HG03571 (cell line): Measurements from ENCODE around the gene ARHGAP18.

ENCODE experiments used
- ATAC-seq: cut with Tn5 transposase; IDR thresholded peaks from one replicate; pipeline ENCODE4 v1.9.1; 2021; ENCODE audit not compliant: unreplicated experiment

Gene ARHGAP18

GRCh38 chr6:129694036-129694435 is 15.9 kb downstream of the ARHGAP18 start:
- no peak for ATAC-seq

- ATAC-seq, result no peak
Measured at GRCh38 chr6:129692467-129692866, 17.5 kb downstream of the ARHGAP18 start.

GRCh38 chr6:129691709-129692108 is 18.3 kb downstream of the ARHGAP18 start:
- ATAC-seq, result no peak

GRCh38 chr6:129691043-129691640 is 18.8 kb downstream of the ARHGAP18 start:
- no peak for ATAC-seq

- peak; percentile 65 for ATAC-seq
Measured at GRCh38 chr6:129686941-129687627, 22.9 kb downstream of the ARHGAP18 start.

GRCh38 chr6:129685662-129686031 is 24.3 kb downstream of the ARHGAP18 start:
- no peak for ATAC-seq

- ATAC-seq, result no peak
Measured at GRCh38 chr6:129684903-129685661, 24.9 kb downstream of the ARHGAP18 start.

GRCh38 chr6:129684323-129684884 is 25.6 kb downstream of the ARHGAP18 start:
- no peak for ATAC-seq

- peak; percentile 94 for ATAC-seq
Measured at GRCh38 chr6:129683601-129684322, 26.2 kb downstream of the ARHGAP18 start.

GRCh38 chr6:129681913-129682205 is 28.1 kb downstream of the ARHGAP18 start:
- ATAC-seq, result no peak

- no peak for ATAC-seq
Measured at GRCh38 chr6:129680633-129681032, 29.3 kb downstream of the ARHGAP18 start.

- ATAC-seq, result no peak
Measured at GRCh38 chr6:129679758-129680157, 30.2 kb downstream of the ARHGAP18 start.

- ATAC-seq, result no peak
Measured at GRCh38 chr6:129679275-129679674, 30.7 kb downstream of the ARHGAP18 start.

- no peak for ATAC-seq
Measured at GRCh38 chr6:129678463-129678862, 31.5 kb downstream of the ARHGAP18 start.

GRCh38 chr6:129677620-129678325 is 32.2 kb downstream of the ARHGAP18 start:
- no peak for ATAC-seq

GRCh38 chr6:129675669-129676472 is 34.1 kb downstream of the ARHGAP18 start:
- no peak for ATAC-seq

- ATAC-seq, result no peak
Measured at GRCh38 chr6:129673748-129674147, 36.2 kb downstream of the ARHGAP18 start.

GRCh38 chr6:129672881-129673631 is 36.9 kb downstream of the ARHGAP18 start:
- peak; percentile 80 for ATAC-seq

GRCh38 chr6:129672341-129672682 is 37.7 kb downstream of the ARHGAP18 start:
- peak; percentile 4 for ATAC-seq
